ENCODE results near the gene MET.
A peak's percentile ranks its signal among the peaks of the same experiment; 100 is the strongest.

MET gene

GRCh38 chr7:116661865-116662264, 10.1 kb upstream of the MET start:
- Histone ChIP-seq H3K4me3 (ENCODE audit: low read depth in 1 of 5, low read length in 5 of 5) (no peak overlapping the region), H3K9me3 (ENCODE audit: control insufficient read depth in 5 of 5, low read length in 5 of 5) (no peaks in the 10 kb centered on the region), H3K27ac (ENCODE audit: low read depth, low read length) (no peak overlapping the region), H3K9ac (ENCODE audit: low read length in 5 of 5) (no peak overlapping the region), H3K4me1 (ENCODE audit: control insufficient read depth in 5 of 5, insufficient read depth in 5 of 5, low read length in 5 of 5) (peaks cover 0 to 5% (median 0%) of the 10 kb centered on the region in 5 donors), H3K36me3 (ENCODE audit: control insufficient read depth in 5 of 5, insufficient read depth in 5 of 5, low read length in 5 of 5) (no peaks in the 10 kb centered on the region), H3K27me3 (ENCODE audit: control insufficient read depth in 5 of 5, insufficient read depth in 4 of 5, low read length in 5 of 5) (no peaks in the 10 kb centered on the region)

GRCh38 chr7:116663744-116664143, 8.3 kb upstream of the MET start:
- no peak overlapping the region for H3K27ac ChIP-seq (ENCODE audit: low read depth, low read length)

GRCh38 chr7:116665332-116665996, 6.5 kb upstream of the MET start:
- Histone ChIP-seq H3K27ac (ENCODE audit: low read depth, low read length) (no peak overlapping the region), H3K9ac (ENCODE audit: low read length in 5 of 5) (no peak overlapping the region), H3K9me3 (ENCODE audit: control insufficient read depth in 5 of 5, low read length in 5 of 5) (peaks cover 0 to 4% (median 0%) of the 10 kb centered on the region in 5 donors), H3K27me3 (ENCODE audit: control insufficient read depth in 5 of 5, insufficient read depth in 4 of 5, low read length in 5 of 5) (no peaks in the 10 kb centered on the region), H3K36me3 (ENCODE audit: control insufficient read depth in 5 of 5, insufficient read depth in 5 of 5, low read length in 5 of 5) (no peaks in the 10 kb centered on the region), H3K4me3 (ENCODE audit: low read depth in 1 of 5, low read length in 5 of 5) (no peak overlapping the region), H3K4me1 (ENCODE audit: control insufficient read depth in 5 of 5, insufficient read depth in 5 of 5, low read length in 5 of 5) (peaks cover 0 to 5% (median 0%) of the 10 kb centered on the region in 5 donors)

More at GRCh38 chr7:116663744-116664143, 8.3 kb upstream of the MET start:
- Histone ChIP-seq H3K4me3 (ENCODE audit: low read depth in 1 of 5, low read length in 5 of 5) (no peak overlapping the region), H3K9me3 (ENCODE audit: control insufficient read depth in 5 of 5, low read length in 5 of 5) (no peaks in the 10 kb centered on the region), H3K36me3 (ENCODE audit: control insufficient read depth in 5 of 5, insufficient read depth in 5 of 5, low read length in 5 of 5) (no peaks in the 10 kb centered on the region), H3K4me1 (ENCODE audit: control insufficient read depth in 5 of 5, insufficient read depth in 5 of 5, low read length in 5 of 5) (peaks cover 0 to 5% (median 0%) of the 10 kb centered on the region in 5 donors), H3K9ac (ENCODE audit: low read length in 5 of 5) (no peak overlapping the region), H3K27me3 (ENCODE audit: control insufficient read depth in 5 of 5, insufficient read depth in 4 of 5, low read length in 5 of 5) (no peaks in the 10 kb centered on the region)

- H3K27me3 ChIP-seq (ENCODE audit: control insufficient read depth in 5 of 5, insufficient read depth in 4 of 5, low read length in 5 of 5) = peaks cover 0 to 3% (median 0%) of the 10 kb centered on the region in 5 donors
- no peaks in the 10 kb centered on the region for H3K36me3 ChIP-seq (ENCODE audit: control insufficient read depth in 5 of 5, insufficient read depth in 5 of 5, low read length in 5 of 5)
- peaks cover 0 to 4% (median 0%) of the 10 kb centered on the region in 5 donors for H3K9me3 ChIP-seq (ENCODE audit: control insufficient read depth in 5 of 5, low read length in 5 of 5)
- peaks cover 0 to 24% (median 14%) of the 10 kb centered on the region in 5 donors for H3K4me1 ChIP-seq (ENCODE audit: control insufficient read depth in 5 of 5, insufficient read depth in 5 of 5, low read length in 5 of 5)
- H3K4me3 ChIP-seq (ENCODE audit: low read depth in 1 of 5, low read length in 5 of 5) = no peak overlapping the region
- no peak overlapping the region for H3K27ac ChIP-seq (ENCODE audit: low read depth, low read length)
- H3K9ac ChIP-seq (ENCODE audit: low read length in 5 of 5) = no peak overlapping the region
These were observed 2.2 kb upstream of the MET start for GRCh38 chr7:116669769-116670168.

- H3K27me3 ChIP-seq (ENCODE audit: control insufficient read depth in 5 of 5, insufficient read depth in 4 of 5, low read length in 5 of 5) = peaks cover 0 to 3% (median 0%) of the 10 kb centered on the region in 5 donors
- no peak overlapping the region for H3K4me3 ChIP-seq (ENCODE audit: low read depth in 1 of 5, low read length in 5 of 5)
- peaks cover 0 to 21% (median 14%) of the 10 kb centered on the region in 5 donors for H3K4me1 ChIP-seq (ENCODE audit: control insufficient read depth in 5 of 5, insufficient read depth in 5 of 5, low read length in 5 of 5)
- H3K9ac ChIP-seq (ENCODE audit: low read length in 5 of 5) = no peak overlapping the region
- H3K27ac ChIP-seq (ENCODE audit: low read depth, low read length) = no peak overlapping the region
- H3K36me3 ChIP-seq (ENCODE audit: control insufficient read depth in 5 of 5, insufficient read depth in 5 of 5, low read length in 5 of 5) = no peaks in the 10 kb centered on the region
- peaks cover 0 to 4% (median 0%) of the 10 kb centered on the region in 5 donors for H3K9me3 ChIP-seq (ENCODE audit: control insufficient read depth in 5 of 5, low read length in 5 of 5)
These were observed 1.5 kb upstream of the MET start for GRCh38 chr7:116670409-116671015.

- Histone ChIP-seq H3K9ac (ENCODE audit: low read length in 5 of 5) (peak overlapping the region in 3 of 5 donors; percentile 49 to 57 (median 53)), H3K27me3 (ENCODE audit: control insufficient read depth in 5 of 5, insufficient read depth in 4 of 5, low read length in 5 of 5) (peaks cover 0 to 3% (median 0%) of the 10 kb centered on the region in 5 donors), H3K4me1 (ENCODE audit: control insufficient read depth in 5 of 5, insufficient read depth in 5 of 5, low read length in 5 of 5) (peaks cover 0 to 19% (median 14%) of the 10 kb centered on the region in 5 donors), H3K9me3 (ENCODE audit: control insufficient read depth in 5 of 5, low read length in 5 of 5) (peaks cover 0 to 4% (median 0%) of the 10 kb centered on the region in 5 donors), H3K4me3 (ENCODE audit: low read depth in 1 of 5, low read length in 5 of 5) (peak overlapping the region in 3 of 5 donors; percentile 70 to 89 (median 82)), H3K27ac (ENCODE audit: low read depth, low read length) (peak overlapping the region; percentile 68), H3K36me3 (ENCODE audit: control insufficient read depth in 5 of 5, insufficient read depth in 5 of 5, low read length in 5 of 5) (no peaks in the 10 kb centered on the region)
These were observed 885 bp upstream of the MET start for GRCh38 chr7:116671111-116671510.

GRCh38 chr7:116672596-116673456, 830 bp downstream of the MET start:
- Histone ChIP-seq H3K36me3 (ENCODE audit: control insufficient read depth in 5 of 5, insufficient read depth in 5 of 5, low read length in 5 of 5) (no peaks in the 10 kb centered on the region), H3K9ac (ENCODE audit: low read length in 5 of 5) (peak overlapping the region; percentile 69 to 99 (median 81)), H3K4me1 (ENCODE audit: control insufficient read depth in 5 of 5, insufficient read depth in 5 of 5, low read length in 5 of 5) (peaks cover 0 to 19% (median 14%) of the 10 kb centered on the region in 5 donors), H3K9me3 (ENCODE audit: control insufficient read depth in 5 of 5, low read length in 5 of 5) (peaks cover 0 to 4% (median 0%) of the 10 kb centered on the region in 5 donors), H3K27ac (ENCODE audit: low read depth, low read length) (peak overlapping the region; percentile 74), H3K4me3 (ENCODE audit: low read depth in 1 of 5, low read length in 5 of 5) (peak overlapping the region; percentile 66 to 89 (median 82)), H3K27me3 (ENCODE audit: control insufficient read depth in 5 of 5, insufficient read depth in 4 of 5, low read length in 5 of 5) (peaks cover 0 to 3% (median 0%) of the 10 kb centered on the region in 5 donors)

GRCh38 chr7:116673457-116673865, 1.5 kb downstream of the MET start:
- no peak overlapping the region for H3K27ac ChIP-seq (ENCODE audit: low read depth, low read length)
- no peak overlapping the region for H3K9ac ChIP-seq (ENCODE audit: low read length in 5 of 5)
- H3K27me3 ChIP-seq (ENCODE audit: control insufficient read depth in 5 of 5, insufficient read depth in 4 of 5, low read length in 5 of 5) = peaks cover 0 to 3% (median 0%) of the 10 kb centered on the region in 5 donors
- H3K9me3 ChIP-seq (ENCODE audit: control insufficient read depth in 5 of 5, low read length in 5 of 5) = peaks cover 0 to 4% (median 0%) of the 10 kb centered on the region in 5 donors
- H3K4me1 ChIP-seq (ENCODE audit: control insufficient read depth in 5 of 5, insufficient read depth in 5 of 5, low read length in 5 of 5) = peaks cover 0 to 19% (median 14%) of the 10 kb centered on the region in 5 donors
- H3K36me3 ChIP-seq (ENCODE audit: control insufficient read depth in 5 of 5, insufficient read depth in 5 of 5, low read length in 5 of 5) = no peaks in the 10 kb centered on the region
- H3K4me3 ChIP-seq (ENCODE audit: low read depth in 1 of 5, low read length in 5 of 5) = peak overlapping the region in 3 of 5 donors; percentile 66 to 89 (median 76)

- H3K27ac ChIP-seq (ENCODE audit: low read depth, low read length) = no peak overlapping the region
- H3K9me3 ChIP-seq (ENCODE audit: control insufficient read depth in 5 of 5, low read length in 5 of 5) = peaks cover 0 to 2% (median 0%) of the 10 kb centered on the region in 5 donors
- H3K4me1 ChIP-seq (ENCODE audit: control insufficient read depth in 5 of 5, insufficient read depth in 5 of 5, low read length in 5 of 5) = peaks cover 0 to 19% (median 14%) of the 10 kb centered on the region in 5 donors
- H3K4me3 ChIP-seq (ENCODE audit: low read depth in 1 of 5, low read length in 5 of 5) = peak overlapping the region in 2 of 5 donors; percentile 18 to 27
- no peaks in the 10 kb centered on the region for H3K36me3 ChIP-seq (ENCODE audit: control insufficient read depth in 5 of 5, insufficient read depth in 5 of 5, low read length in 5 of 5)
- peaks cover 0 to 3% (median 0%) of the 10 kb centered on the region in 5 donors for H3K27me3 ChIP-seq (ENCODE audit: control insufficient read depth in 5 of 5, insufficient read depth in 4 of 5, low read length in 5 of 5)
- H3K9ac ChIP-seq (ENCODE audit: low read length in 5 of 5) = no peak overlapping the region
These were observed 2.6 kb downstream of the MET start for GRCh38 chr7:116674508-116675173.
